Stimulated activated CD4-positive, alpha-beta T cell treated with anti-CD3 and anti-CD28 coated beads, Interleukin-4, amount 100 ng/mL, for 1 hour (primary cell): ENCODE measurements around the gene IP6K1.
"Not testable (repeated sequence)": the region's sequence is repeated elsewhere in the genome, so short reads cannot be mapped to it uniquely, and the experiment has no call there.

Experiments
- DNase-seq: peaks from one replicate; pipeline ENCODE4 v3.0.0-alpha.2; 2020

The IP6K1 gene

GRCh38 chr3:49793486-49794085 is 7.2 kb upstream of the IP6K1 start:
- DNase-seq: no peak

- no peak for DNase-seq
These were observed 6.2 kb upstream of the IP6K1 start for GRCh38 chr3:49792371-49793150.

- no peak for DNase-seq
These were observed 5.2 kb upstream of the IP6K1 start for GRCh38 chr3:49791571-49791970.

GRCh38 chr3:49790626-49791411 is 4.5 kb upstream of the IP6K1 start:
- no peak for DNase-seq

- DNase-seq: no peak
These were observed 1.7 kb upstream of the IP6K1 start for GRCh38 chr3:49788056-49788455.

- no peak for DNase-seq
These were observed 1.2 kb upstream of the IP6K1 start for GRCh38 chr3:49787536-49787935.

GRCh38 chr3:49787182-49787464 is 781 bp upstream of the IP6K1 start:
- no peak for DNase-seq

- DNase-seq: peak; percentile 24
These were observed 581 bp downstream of the IP6K1 start for GRCh38 chr3:49785565-49786356.

GRCh38 chr3:49782277-49782676 is 4.1 kb downstream of the IP6K1 start:
- DNase-seq: not testable (repeated sequence)

- DNase-seq: no peak
These were observed 4.7 kb downstream of the IP6K1 start for GRCh38 chr3:49781415-49782199.

- DNase-seq: not testable (repeated sequence)
These were observed 5.4 kb downstream of the IP6K1 start for GRCh38 chr3:49780975-49781365.

GRCh38 chr3:49780080-49780974 is 6.0 kb downstream of the IP6K1 start:
- DNase-seq: no peak

- no peak for DNase-seq
These were observed 6.8 kb downstream of the IP6K1 start for GRCh38 chr3:49779358-49780079.

- not testable (repeated sequence) for DNase-seq
These were observed 10.2 kb downstream of the IP6K1 start for GRCh38 chr3:49776101-49776500.

- DNase-seq: no peak
These were observed 10.8 kb downstream of the IP6K1 start for GRCh38 chr3:49775538-49775937.

GRCh38 chr3:49772703-49773102 is 13.6 kb downstream of the IP6K1 start:
- no peak for DNase-seq

- DNase-seq: no peak
These were observed 14.9 kb downstream of the IP6K1 start for GRCh38 chr3:49771340-49771938.

- DNase-seq: no peak
These were observed 16.4 kb downstream of the IP6K1 start for GRCh38 chr3:49769926-49770325.

GRCh38 chr3:49769286-49769915 is 16.9 kb downstream of the IP6K1 start:
- no peak for DNase-seq

GRCh38 chr3:49763981-49764380 is 22.4 kb downstream of the IP6K1 start:
- DNase-seq: no peak
